COR-L47 (cell line): ENCODE measurements around the gene BMERB1.
"Not testable (repeated sequence)": the region's sequence is repeated elsewhere in the genome, so short reads cannot be mapped to it uniquely, and the experiment has no call there.

Source experiments
- DNase-seq: peaks from one replicate; lab custom pipeline; 2025; lab: John Stamatoyannopoulos, UW

The BMERB1 gene

DNA sequence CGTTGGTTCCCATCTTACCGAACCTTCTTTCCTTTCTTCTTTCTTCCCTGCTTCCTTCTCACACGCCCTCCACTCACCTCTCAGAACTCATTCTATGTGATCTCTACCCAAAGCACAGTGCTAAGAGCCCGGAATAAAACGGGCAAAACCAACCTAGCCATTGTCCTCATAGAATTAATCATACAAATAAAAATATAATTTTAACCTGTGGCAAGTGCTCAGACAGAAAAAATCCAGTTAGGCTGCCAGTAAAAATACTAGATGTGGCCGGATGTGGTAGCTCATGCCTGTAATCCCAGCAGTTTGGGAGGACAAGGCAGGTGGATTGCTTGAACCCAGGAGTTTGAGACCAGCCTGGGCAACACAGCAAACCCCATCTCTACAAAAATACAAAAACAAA is 27.0 kb downstream of the BMERB1 start:
- no peak for DNase-seq

DNA sequence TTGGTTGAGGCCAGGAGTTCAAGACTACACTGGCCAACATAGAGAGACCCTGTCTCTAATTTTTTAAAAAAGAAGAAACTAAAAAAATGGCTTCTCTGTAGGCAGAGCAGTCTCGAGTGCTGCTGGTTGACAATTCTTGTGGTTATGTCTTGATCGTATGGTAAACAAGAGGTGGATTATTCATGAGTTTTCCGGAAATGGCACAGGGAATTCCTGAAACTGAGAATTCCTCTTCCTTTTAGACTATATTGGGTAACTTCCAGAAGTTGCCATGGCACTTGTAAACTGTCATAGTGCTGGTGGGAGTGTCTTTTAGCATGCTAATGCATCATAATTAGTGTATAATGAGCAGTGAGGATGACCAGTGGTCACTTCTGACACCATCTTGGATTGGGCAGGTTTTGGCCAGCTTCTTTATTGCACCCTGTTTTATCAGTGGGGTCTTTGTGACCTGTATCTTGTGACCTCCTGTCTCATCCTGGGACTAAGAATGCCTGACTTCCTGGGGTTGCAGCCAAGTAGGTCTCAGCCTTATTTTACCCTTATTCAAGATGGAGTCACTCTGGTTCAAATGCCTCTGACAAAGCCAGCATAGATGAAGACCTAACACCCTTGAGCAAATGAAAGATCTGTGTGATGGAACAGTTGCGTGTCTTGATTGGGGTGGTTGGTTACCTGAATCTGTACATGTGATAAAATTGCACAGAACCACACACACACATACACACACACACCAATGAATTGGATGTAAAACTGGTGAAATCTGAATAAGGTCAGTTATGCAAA is 30.2 kb downstream of the BMERB1 start:
- no peak for DNase-seq

DNA sequence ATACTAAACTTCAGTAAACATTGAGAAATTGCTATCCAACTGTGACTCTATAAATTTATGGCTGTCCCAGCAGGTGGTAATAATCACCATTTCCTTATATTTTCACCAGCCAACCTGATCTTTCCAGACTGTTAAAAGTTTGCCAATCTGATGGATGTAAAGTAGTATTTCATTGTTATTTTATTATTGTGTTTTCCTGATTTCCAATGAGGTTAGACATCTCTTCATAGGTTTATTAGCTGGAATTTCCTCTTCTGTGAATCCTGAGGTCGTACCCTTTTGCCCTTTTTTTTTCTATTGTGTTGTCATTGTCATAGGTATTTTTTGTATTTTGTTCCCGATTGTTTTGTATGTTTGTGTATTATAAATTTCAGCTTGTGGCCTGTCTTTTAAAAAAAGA is 31.7 kb downstream of the BMERB1 start:
- no peak for DNase-seq

DNA sequence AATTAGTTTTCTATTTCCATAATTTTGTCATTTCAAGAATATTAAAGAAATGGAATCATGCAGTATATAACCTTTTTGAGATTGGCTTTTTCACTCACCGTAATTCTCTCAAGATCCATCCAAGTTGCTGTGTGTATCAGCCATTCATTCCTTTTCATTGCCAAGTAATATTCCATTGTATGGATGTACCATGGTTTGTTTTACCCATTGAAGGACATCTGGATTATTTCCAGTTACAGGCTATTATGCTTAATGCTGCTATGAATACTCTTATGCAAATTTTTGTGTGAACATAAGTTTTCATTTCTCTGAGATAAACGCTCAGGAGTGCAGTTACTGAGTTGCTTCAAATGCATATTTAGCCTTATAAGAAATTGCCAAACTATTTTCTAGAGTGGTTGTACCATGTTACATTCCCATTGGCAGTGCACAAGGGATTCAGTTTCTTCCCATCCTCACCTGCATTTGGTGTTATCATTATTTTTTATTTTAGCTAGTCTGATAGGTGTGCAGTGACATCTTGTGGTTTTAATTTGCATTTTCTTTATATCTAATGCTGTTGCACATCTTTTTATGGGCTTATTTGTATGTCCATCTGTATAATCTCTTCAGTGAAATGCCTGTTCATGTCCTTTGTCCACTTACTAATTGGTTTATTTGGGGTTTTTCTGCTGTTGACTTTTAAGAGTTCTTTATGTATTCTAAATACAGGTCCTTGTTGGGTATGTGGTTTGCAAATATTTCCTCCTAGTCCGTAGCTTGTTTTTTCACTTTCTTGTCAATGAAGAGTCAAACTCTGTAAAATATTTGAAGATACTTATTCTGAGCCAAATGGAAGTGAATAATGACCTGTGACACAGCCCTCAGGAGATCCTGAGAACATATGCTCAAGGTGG is 32.7 kb downstream of the BMERB1 start:
- no peak for DNase-seq

DNA sequence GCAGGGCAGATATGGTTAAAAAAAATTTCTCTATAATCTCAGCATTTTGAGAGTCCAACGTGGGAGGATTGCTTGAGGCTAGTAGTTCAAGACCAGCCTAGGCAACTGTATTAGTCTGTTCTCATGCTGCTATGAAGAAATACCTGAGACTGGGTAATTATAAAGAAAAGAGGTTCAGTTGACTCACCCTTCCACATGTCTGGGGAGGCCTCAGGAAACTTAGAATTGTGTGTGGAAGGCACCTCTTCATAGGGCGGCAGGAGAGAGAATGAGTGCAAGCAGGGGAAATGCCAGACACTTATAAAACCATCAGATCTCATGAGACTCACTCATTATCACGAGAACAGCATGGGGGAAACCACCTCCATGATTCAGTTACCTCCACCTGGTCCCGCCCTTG is 42.6 kb downstream of the BMERB1 start:
- DNase-seq: not testable (repeated sequence)

DNA sequence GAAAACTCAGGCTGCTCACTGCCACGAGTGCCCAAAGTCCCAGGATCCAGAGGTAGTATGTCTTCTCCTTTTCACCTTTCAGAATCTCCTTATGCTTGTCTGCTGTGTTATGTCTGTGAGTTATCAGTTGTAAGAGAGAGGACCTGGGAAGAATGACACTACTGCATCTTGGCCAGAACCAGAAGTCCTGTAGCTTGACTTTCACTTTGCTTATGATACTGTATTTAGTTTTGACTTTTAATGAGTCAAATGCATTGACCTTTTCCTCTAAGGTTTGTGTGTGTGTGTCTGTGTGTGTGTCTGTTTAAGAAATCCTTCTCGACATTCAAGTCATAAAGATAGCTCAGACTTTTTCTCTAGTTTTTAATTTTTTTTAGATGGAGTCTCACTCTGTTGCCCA is 43.4 kb downstream of the BMERB1 start:
- no peak for DNase-seq

DNA sequence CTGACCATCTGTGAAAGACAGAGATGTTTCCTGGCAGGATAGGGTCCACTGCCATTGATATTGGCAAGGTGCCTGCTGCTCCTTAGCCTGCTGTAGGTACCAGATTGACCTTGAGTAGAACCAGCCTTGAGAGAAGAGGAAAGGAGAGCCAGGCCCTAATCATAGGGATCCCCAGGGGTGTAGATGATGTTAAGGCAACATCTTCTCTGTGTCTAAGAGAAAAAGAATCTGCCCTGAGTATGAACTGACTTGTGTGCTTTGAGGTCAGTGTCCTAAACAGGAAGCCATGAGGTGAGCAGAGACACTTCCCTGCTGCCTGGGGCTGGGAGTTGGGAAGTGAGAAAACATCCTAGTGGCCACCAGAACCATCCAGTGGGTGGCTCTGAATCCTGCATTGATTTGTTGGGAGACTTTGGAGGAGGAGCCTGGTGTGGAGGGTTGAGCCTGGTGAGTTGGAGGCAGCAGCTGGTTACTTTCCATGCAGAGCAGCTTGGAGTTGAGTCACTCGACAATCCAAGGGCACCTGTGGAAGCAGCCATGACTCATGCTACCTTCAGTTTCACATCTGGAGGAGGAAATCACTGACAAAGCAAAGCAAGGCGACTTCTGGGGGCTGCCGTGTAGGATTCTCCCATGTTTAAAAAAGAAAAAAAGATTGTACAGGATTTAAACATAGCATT is 47.8 kb downstream of the BMERB1 start:
- DNase-seq: no peak

DNA sequence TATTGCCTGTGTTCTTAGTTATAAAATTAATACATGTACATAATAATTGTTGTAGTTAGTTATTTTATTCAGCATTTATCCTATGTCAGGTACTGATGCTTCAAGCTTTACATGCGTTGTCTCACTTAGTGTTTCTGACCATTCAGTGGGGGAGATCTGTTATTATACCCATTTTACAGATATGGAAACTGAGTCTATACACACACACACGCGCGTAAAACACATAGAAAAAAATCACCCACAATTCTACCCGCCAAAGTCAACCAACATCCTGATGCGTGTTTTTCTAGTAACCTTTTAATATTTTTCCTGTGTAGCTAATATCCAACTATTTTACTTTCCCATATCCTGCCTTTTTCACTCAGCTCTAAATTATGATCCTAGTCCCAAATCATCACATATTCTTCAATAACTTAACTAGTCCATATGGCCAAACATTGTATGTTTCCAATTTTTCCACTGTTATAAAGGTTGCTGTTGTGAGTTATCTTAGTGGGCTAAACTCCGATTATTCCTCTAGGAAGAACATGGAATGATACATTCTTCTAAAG is 48.4 kb downstream of the BMERB1 start:
- no peak for DNase-seq

DNA sequence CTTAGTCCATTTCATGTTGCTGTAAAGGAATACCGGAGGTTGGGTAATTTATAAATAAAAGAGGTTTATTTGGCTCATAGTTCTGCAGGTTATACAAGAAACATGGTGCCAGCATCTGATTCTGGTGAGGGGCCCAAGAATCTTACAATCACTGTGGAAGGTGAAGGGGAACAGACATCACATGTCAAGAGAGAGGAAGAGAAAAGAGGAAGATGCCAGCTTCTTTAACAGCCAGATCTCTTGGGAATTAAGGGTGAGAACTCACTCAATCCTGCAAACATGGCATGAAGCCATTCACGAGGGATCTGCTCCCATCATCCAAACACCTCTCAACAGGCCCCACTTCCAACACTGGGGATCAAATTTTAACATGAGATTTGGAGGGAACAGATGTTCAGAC is 49.5 kb downstream of the BMERB1 start:
- DNase-seq: no peak

DNA sequence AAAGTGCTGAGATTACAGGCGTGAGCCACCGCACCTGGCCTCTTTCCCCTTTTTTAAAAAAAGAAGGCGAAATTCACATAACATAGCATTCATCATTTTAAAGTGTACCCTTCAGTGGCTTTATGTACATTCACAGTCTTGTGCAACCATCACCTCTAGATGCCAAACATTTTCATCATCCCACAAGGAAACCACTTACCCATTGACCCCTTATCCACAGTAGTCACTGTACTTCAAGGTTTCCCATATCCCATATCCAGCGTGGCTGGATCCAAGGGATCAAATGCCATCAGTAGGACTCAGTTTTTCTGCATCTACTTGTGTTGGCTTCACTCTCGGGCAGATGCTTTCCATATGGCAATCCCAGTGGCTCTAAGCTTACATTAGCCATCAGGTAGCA is 50.3 kb downstream of the BMERB1 start:
- no peak for DNase-seq

DNA sequence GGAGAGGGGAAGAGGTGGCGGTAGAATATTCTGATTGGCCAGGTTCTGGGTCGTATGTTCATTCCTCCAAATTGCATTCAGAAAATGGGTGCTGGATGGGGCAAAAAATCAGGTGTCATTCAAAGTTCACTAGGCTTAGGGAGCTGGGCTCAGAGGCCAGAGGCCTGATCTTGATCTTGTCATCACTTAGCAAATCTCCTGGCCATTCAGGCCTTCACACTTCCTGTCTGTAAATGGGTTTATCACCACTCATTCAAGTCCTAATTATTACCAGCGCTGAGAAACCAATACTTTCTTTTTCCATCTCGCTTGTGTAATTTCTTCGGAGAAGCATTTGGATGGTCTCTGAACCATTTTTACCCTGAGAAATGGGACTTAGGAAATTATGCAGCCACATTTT is 50.8 kb downstream of the BMERB1 start:
- DNase-seq: no peak

DNA sequence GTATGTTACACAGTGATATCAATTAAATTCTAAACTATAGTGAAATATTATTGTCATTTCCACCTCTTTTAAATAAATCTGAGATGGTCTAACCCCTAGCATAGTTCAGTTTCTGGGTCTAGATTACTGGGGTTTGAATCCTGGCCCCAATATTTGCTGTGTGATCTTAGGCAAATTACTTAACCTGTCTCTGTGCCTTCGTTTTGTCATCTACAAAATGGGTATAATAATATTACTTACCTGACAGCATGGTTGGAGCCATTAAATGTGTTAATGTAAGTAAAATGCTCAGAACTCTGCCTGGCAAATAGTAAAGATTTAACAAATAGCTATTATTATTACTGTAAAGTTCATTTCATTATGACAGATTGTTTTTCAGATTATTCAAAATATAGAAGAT is 52.3 kb downstream of the BMERB1 start:
- DNase-seq: no peak

DNA sequence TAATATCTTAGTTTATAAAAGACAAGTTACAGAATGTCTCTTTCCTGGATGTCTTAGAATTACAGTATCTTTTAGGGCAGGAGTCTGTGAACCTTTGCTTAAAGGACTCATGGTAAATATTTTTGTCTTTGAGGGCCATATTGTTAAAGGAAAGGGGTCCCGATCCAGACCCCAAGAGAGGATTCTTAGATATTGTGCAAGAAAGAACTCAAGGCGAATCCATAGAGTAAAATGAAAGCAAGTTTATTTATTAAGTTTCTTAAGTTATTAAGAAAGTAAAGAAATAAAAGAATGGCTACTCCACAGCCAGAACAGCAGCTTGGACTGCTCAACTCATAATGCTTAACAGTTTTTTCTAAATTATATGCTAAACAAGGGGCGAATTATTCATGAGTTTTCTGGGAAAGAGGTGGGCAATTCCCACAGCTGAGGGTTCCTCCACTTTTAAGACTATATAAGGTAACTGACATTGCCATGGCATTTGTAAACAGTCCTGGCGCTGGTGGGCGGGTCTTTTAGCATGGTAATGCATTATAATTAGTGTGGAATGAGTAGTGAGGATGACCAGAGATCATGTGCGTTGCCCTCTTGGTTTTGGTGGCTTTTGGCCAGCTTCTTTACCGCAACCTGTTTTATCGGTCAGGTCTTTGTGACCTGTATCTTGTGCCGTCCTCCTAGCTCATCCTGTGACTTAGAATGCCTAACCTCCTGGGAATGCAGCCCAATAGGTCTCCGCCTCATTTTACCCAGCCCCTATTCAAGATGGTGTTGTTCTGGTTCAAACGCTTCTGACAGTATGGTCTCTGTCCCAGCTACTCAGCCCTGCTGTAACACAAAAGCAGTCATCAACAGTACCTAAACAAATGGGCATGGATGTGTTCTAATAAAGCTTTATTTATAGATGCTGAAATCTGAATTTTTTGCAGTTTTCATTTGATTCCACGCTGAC is 53.2 kb downstream of the BMERB1 start:
- no peak for DNase-seq

DNA sequence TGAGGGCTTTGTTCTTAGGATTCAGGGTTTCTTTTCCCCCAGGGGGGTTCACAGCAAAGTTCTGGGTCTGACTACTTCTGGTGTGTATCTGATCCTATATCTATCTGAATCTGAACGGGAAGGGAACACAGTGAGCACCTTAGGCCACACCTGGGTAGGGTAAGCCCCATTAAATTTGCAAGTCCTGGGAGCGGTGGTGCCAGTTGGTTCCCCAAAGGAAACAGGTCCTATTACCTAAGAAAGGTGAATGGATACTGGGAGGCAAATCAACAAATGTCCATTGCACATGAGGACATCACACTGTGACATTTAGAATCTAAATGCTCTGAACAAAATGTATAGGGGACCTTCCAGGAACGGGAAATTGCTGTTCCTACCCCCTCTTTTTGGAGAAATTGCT is 54.6 kb downstream of the BMERB1 start:
- no peak for DNase-seq

DNA sequence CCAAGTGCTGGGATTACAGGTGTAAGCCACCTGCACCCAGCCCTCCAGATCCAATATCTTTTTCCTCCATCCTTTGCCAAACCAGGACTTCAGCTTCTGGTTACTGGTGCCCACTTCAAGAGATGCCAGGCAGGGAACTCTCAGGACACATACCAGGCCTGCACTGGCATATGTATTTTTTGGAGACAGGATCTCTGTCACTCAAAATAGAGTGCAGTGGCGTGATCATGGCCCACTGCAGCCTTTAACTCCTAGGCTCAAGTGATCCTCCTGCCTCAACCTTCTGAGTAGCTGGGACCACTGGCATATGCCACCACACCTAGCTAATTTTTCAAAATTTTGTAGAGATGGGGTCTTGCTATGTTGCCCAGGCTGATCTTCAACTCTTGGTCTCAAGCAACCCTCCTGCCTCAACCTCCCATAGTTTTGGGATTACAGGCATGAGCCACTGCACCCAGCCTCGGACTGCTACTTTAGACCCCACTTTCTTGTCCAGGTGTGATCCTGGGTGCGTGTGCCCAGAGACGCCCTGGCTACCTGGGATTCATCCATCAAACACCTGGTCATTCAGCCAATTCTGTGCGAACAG is 55.8 kb downstream of the BMERB1 start:
- DNase-seq: no peak

DNA sequence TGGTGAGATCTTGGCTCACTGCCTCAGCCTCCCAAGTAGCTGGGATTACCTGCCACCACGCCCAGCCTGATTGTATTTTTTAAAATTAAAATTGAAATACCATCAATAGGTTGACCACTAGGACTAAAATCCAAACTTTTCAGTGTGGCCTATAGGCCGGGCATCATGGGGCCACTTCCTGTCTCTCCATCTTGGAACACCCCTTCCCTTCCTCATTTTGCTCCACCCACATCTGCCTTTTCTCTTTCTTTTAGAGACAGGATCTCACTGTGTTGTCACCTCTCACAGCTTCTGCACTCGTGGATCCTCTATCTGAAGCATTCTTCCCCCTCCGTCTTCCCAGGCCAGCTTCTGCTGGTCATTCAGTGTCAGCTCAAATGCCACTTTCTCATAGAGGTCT is 57.0 kb downstream of the BMERB1 start:
- no peak for DNase-seq

DNA sequence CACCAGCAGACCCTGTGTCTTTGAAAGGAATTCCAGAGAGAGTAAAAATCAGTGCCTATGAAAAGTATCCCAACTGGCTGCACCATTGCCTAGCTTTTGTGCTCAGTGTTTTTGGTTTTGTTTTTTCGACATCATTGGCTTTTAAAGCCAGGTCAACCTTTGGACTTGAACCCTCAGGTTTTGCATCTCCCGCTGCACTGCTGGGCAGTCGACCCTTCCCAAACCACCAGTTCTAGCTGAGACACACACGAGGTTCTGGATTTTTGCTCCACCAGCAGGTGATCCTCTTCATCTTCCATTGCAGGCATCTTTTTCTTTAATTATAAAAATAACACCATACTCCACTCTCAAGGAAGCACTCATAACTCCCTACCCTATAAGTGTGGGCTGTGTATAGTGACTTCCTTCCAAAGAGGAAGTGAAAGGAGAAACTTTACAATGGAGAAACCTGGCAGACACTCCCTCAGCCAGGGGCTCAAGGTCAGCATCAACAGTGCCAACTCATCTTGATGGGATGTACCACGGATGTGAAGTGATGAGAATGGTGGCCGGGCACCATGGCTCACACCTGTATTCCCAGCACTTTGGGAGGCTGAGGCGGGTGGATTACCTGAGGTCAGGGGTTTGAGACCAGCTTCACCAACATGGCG is 57.8 kb downstream of the BMERB1 start:
- DNase-seq: no peak

DNA sequence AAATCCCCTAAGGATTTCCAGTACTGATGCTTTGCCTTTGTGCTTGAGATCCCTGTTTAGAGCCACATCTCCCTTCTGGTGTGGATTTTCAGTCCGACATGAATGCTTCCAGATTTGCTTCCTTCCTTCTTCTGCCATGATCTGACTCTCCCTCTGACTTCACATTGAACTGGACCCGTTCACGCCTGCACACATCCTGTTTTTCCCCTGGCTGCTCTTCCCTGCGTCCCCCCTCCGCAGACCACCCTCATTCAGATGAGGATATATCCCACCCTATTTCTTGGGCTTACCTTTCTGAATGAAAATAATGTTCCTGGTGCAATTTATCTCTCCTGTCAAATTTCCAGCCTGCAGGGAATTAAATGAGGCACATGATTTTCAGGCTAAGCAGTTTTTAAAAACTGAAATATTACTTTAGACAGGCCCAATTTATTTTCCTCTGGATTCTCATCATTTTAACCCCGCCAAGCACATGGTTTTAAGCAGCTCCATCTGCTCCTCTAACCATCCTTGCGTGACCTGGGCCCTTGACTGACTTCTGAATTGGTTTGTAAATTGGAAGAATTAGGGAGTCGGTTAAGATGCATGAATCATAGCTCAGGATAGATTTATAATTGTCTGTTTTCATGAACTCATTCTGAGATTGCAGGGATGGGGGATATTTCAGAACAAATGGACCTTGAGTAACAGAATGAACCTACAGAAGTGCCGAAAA is 59.2 kb downstream of the BMERB1 start:
- no peak for DNase-seq

DNA sequence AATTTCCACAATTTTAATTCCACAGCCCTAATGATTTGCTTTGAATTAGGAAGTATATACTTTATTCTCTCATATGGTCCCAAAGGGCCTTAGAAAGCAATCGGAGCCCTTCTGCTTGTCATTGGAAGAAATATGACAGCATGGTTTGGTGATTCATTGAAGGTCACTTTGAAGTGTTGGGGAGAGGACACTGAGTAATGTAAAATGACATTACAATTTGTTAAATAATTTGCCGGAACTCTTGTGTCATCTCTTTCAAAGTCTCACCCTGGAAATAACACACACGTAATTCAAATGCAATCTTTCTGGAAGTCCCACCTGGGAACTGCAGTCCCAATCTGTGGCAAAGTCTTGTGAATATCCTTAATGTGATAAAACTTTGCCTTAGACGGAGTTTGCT is 59.8 kb downstream of the BMERB1 start:
- no peak for DNase-seq

DNA sequence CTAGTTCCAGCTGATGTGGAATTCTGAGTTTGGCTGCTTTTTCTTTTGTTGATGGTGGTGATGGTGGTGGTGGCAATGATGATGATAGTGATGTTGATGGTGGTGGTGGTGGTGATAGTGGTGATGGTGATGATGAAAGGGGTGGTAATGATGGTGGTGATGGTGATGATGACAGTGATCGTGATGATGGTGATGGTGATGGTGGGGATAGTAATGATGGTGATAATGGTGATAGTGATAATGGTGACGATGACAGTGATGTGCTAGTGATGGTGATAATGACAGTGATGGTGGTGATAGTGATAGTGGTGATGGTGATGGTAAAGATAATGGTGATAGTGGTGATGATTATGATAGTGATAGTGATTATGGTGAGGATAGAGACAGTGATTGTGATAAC is 61.5 kb downstream of the BMERB1 start:
- DNase-seq: no peak
